HepG2 (cell line): ENCODE measurements around the gene C16orf87.

Experiments
- CBX2 ChIP-seq, 2 experiments: fragments of 200-600 bp in 1 of 2; sonication (generic); formaldehyde crosslinking in 1 of 2; IDR thresholded peaks; 2 replicates each; pipeline versions ENCODE4 v1.7.0 to v1.8.1; 2018 to 2022; ENCODE audit warnings: low read depth in 2 of 2, low read length in 1 of 2, mild to moderate bottlenecking in 1 of 2, missing genetic modification reagents in 1 of 2
- ETV6 ChIP-seq: sonication (generic); formaldehyde crosslinking; conservative IDR thresholded peaks from 2 replicates; pipeline ENCODE4 v1.4.0; 2020; ENCODE audit warnings: missing genetic modification reagents
- ZNF720 ChIP-seq: sonication (generic); formaldehyde crosslinking; IDR thresholded peaks from 2 replicates; pipeline ENCODE4 v1.4.0; 2020; ENCODE audit warnings: missing genetic modification reagents
- TF ChIP-seq, protein P1 (sequence below), 2 experiments: sonication (generic) in 1 of 2; formaldehyde crosslinking in 1 of 2; IDR thresholded peaks; 2 replicates each; pipeline versions ENCODE4 v1.5.1 to v1.6.1; 2011 to 2020; ENCODE audit warnings: borderline replicate concordance in 1 of 2, low read depth in 1 of 2, low read length in 1 of 2, mild to moderate bottlenecking in 1 of 2, missing genetic modification reagents in 1 of 2, moderate library complexity in 1 of 2

DNA sequence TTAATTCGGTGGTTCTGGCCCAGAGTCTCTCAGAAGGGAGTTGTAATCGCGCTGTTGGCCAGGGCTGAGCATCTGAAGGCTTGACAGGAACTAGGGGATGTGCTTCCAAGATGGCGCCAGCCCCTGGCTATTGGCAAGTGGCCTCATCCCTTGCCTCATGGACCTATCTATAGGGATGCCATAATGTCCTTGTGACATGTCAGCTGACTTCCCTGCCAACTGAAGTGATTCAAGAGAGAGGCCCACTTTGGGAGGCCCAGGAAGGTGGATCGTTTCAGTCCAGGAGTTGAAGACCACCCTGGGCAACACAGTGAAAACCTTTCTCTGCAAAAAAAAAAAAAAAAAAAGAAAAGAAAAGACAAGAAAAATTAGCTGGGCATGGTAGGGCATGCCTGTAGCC, 15.0 kb upstream of the C16orf87 start:
- TF ChIP-seq, protein P1, sequence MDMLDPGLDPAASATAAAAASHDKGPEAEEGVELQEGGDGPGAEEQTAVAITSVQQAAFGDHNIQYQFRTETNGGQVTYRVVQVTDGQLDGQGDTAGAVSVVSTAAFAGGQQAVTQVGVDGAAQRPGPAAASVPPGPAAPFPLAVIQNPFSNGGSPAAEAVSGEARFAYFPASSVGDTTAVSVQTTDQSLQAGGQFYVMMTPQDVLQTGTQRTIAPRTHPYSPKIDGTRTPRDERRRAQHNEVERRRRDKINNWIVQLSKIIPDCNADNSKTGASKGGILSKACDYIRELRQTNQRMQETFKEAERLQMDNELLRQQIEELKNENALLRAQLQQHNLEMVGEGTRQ (IDR thresholded peaks at IDR 0.05; ENCODE audit: low read depth, low read length) = no peak
- TF ChIP-seq, protein P1 (CRISPR knock-in tag; IDR thresholded peaks at IDR 0.05; ENCODE audit: borderline replicate concordance) = no peak
- TF ChIP-seq CBX2 (IDR thresholded peaks at IDR 0.05; ENCODE audit: low read depth, low read length) = no peak
- TF ChIP-seq CBX2 (CRISPR knock-in tag; IDR thresholded peaks at IDR 0.05; ENCODE audit: low read depth) = no peak
- no peak for TF ChIP-seq ETV6
- no peak for TF ChIP-seq ZNF720 (CRISPR knock-in tag)
